Myocyte (in vitro differentiated cells): ENCODE data around the gene HES2. TPM values are rescaled to one million over a fixed set of nuclear protein-coding genes. Genes with fewer than 3 reads are reported as not detected.
A peak's percentile ranks its signal among the peaks of the same experiment; 100 is the strongest.
"Not testable (repeated sequence)": the region's sequence is repeated elsewhere in the genome, so short reads cannot be mapped to it uniquely, and the experiment has no call there.

Experiments
- DNase-seq: peaks from one replicate; pipeline ENCODE4 v3.0.0-alpha.2; 2012; ENCODE audit warnings: low read depth
- total RNA-seq: library from RNA; depleted of rRNA; stranded (reverse); fragments of >200 nt; gene quantifications from 2 replicates; pipeline ENCODE4 v1.2.3, GENCODE V29; 2014

HES2 gene
- total RNA-seq, 1 donor from 2014 or later: 12.5 TPM

DNA sequence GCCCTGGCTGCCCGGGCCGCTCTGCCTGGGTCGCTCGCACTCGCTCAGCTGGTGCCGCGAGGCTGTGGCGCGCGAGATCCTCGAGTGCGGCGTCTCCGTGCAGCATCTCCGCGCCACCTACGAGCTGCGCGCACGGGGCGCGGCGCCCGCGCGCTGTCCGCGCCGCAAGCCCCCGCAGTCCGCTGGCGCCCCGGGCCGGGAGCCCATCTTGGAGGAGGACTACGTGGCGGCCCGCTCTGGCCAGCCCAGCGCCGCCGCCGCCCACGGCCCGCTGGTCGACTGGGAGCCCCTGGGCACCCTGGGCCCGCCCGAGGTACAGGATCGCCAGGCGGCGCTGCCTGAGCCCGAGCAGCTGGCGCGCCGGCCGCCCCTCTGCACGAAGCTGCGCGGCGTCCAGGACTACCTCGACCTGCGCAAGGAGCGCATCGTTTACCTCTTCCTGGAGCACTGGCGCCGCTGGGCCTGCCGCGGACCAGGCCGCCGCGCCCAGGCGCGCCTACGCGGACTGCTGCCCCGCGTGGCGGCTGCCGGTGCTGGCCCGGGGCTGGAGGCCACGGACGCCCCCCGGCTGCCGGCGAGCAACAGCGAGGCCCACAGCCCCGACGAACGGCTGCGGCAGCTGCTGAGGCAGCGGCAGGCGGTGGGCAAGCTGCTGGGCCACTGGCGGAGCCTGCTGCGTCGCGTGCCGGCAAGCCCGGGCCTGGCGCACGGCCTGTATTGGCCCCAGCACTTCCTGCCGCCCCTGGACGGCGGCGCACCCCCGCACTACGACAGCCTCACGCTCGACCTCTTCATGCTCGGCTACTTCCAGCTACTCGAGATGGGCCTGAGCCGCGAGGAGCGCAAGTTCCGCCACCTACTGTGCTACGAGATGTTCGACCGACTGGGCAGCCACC, 35.4 kb upstream of the HES2 start:
- no peak for DNase-seq

DNA sequence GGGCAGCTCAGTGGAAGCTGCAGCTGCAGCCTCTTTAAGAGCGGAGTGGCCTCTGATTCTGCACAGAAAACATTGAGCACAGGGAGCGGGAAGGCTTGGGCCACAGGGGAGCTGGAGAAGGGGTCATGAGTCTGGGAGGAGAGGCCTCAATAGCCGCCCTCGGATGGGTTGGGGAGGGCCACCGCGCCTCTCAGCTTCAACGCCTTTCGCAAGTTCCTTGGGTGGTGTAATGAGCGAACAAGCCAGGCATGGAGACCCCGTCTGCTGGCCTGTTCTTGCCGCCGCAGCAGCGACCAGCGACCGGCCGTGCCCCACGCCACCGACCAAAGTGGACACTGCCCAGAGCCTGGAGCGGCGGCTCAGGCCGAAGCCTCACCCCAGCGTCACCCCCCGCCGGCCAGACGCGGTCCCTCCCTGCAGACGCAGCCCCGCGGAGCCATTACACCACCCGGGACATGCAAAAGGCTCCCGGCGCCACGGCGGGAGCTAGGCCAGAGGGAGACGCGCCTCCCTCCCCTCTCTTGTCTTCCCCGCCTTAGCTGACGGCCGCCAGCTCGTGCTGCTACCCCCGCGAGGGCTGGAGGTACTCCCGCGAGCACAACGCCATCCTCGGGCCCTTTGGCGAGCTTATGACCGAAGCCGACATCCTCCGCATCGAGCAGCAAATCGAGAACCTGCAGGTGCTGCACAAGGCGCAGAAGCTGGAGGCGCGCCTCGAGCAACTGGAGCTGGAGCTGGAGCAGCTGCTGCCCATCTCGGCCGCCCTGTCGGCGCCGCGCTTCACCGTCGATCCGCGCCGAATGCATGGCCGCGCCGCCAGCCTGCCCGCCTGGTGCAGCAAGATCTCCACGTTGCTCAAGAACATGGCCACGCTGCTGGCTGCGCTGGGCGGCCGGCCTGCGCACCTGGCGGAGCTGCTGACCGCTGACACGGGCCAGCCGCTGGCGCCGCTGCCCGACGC, 34.5 kb upstream of the HES2 start:
- not testable (repeated sequence) for DNase-seq

- DNase-seq: no peak
These were observed 31.2 kb upstream of the HES2 start for GRCh38 chr1:6450943-6451373.

DNA sequence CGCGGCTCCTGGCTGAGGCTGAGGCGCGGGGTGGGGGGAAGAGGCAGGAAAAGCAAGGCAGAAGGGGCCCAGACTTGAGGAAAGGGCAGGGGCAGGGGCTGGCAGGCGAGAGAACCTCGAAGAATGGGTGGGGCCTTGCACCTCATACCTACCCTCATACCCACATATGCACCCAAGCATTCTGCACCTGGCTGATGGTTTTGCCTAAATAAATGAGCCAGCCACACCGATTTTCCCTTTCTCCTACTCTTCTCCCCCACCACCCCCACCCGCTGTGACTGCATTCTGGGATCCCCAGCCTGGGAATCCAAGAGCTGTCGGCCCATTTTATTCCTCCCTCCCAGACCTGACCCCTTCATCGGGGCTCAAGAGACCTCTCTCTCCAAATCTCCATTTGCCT, 30.8 kb upstream of the HES2 start:
- DNase-seq: not testable (repeated sequence)

DNA sequence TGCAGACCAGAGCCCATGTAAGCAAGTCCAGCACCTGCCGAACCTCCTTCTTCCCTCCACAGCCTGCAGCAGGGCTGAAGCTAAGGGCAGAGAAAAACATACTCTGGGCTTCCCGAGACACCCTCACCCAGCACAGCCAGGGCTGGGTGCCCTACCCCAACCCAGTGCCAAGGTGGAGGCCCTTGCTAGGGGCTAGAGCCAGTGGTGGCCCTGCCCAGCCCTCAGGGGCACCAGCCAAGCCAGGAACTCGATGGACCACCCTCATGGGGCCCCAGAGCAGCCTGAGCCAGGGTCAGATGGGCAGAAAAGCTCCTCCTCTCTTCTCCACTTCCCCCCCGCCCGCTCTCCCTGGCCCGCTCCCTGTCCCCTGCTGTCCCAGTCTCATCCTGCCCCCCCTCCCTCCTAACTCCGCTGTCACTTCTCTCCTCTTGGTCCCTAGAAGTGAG, 30.3 kb upstream of the HES2 start:
- no peak for DNase-seq

GRCh38 chr1:6448749-6449631, 29.3 kb upstream of the HES2 start:
- peak; percentile 43 for DNase-seq

DNA sequence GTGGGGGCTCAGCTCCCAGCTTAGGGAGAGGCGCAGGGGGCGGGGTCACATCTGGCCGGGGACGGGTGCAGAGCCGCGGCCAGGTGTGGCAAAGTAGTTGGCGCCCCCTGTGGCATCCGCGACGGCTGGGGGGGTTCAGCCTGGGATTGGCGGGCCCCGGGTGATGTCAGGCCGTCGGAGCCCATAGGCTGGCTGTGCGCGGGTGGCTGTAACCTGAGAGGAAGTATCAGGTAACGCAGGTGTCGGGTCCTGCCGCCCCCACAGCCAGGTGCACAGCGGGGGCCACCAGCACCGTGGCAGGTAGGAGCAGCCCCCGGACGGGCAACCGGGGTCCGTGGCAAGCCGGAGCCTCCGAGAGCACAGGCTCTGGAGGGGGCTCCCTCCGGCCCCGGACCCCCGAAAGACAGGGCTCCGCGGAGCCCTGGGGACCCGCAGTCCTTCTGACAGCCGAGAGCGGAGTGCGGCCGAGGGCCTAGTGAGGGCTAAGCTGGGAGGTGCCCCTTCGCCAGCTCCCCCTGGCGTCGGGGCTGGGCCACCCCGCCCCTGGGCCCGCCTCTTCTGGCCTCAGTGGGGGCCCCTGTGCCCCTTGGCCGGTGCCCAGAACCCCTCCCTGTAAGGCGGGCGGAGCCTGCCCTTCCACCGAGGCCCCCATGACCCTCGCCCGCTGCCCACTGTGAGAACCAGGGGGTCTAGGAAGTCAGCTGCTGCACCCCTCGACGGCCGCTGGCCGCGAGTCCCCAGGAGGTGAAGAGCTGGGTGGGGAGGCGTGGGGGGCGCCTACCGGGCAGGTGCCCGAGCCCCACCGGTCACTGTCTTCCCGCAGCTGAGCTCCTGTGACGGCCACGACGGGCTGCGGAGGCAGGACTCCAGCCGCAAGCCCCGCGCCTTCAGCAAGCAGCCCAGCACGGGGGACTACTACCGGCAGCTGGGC, 28.4 kb upstream of the HES2 start:
- DNase-seq: no peak

GRCh38 chr1:6447016-6447817, 27.5 kb upstream of the HES2 start:
- DNase-seq: no peak

- no peak for DNase-seq
These were observed 26.9 kb upstream of the HES2 start for GRCh38 chr1:6446665-6447015.

- DNase-seq: not testable (repeated sequence)
These were observed 26.2 kb upstream of the HES2 start for GRCh38 chr1:6445929-6446328.

GRCh38 chr1:6445062-6445763, 25.5 kb upstream of the HES2 start:
- peak; percentile 60 for DNase-seq

GRCh38 chr1:6444377-6444776, 24.7 kb upstream of the HES2 start:
- DNase-seq: no peak

DNA sequence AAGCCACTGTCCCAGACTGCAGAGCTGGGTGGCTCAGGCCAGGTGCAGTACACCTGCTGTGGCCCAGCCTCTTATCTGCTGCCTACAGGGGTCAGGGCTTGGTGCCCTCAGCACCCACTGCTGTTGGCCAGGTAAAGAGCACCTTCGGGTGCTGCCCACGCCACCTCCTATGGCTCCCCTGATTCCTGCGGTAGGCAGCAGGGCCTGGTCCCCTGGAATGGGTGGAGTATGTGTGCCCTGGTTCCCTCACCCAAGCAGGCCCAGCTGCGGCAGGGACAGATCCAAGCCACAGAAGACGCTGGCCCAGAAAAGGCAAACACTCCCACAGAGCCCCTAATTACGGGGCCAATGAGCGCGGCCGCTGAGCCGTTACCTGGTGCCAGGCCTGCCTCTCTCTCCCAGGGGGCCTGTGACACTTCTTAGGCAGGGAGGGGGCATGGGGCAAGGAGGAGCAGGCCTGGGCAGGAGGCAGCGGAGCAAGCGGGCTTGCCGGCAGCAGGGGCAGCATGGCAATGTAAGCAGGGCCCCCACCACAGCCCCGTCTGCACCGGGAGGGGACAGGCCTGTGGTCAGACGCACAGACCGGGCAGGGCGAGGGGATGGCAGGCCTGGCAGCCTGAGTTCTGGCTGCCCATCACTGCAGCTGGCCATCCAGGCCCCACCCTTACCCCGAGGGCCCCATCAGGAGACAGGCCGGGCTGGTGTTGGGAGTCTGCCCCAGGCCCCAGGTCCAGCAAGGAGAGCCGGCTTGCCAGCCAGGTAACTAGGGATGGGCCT, 23.8 kb upstream of the HES2 start:
- DNase-seq: no peak

DNA sequence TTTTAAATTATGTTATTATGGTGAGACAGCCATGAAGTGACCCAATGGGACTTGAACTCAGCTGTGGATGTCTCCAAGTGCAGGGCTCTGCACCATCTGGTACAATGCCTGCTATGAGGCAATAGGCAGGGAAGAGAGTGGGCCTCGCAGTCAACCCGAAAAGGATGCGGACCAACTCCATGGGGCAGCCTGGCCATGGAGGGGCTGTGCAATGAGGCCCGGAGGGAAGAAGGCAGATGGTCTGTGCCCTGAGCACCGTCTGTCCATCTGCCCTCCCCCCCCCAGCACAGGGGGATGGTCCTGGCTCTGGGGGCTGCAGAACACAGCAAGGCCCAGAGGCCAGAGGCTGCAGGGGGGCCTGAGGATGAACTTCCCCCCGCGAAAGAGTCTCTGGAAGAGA, 21.9 kb upstream of the HES2 start:
- DNase-seq: no peak

- no peak for DNase-seq
These were observed 20.7 kb upstream of the HES2 start for GRCh38 chr1:6440198-6441126.

- DNase-seq: peak; percentile 52
These were observed 18.4 kb upstream of the HES2 start for GRCh38 chr1:6438047-6438525.
